Stimulated activated CD4-positive, alpha-beta T cell treated with anti-CD3 and anti-CD28 coated beads, TNF-alpha, amount 100 ng/mL, for 48 hours (primary cell): ENCODE results near the gene NEGR1.

Experiments
- DNase-seq, 3 donors: peaks; one replicate each; pipeline ENCODE4 v3.0.0-alpha.2; 2020; ENCODE audit warnings: low read depth in 3 of 3

NEGR1 gene

GRCh38 chr1:71695821-71696220 is 586.5 kb downstream of the NEGR1 start:
- DNase-seq: no peak

DNA sequence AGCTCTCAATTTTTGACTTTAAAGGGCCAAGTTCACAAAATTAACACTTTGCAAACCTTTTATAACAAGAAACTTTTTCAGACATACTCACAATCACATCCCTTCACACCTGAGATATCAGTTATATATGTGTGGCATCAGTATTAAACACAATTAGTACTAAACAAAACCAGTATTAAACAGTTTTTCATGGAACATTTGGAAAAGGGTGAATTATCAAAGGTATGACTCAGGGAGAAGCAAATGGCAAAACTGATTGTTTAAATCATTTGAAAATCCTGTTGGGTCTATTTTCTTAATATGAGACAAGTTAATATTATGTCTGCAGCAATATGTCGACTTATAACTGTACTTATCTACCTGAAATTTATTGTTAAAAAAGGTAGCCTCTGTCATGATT is 587.3 kb downstream of the NEGR1 start:
- DNase-seq: no peak

DNA sequence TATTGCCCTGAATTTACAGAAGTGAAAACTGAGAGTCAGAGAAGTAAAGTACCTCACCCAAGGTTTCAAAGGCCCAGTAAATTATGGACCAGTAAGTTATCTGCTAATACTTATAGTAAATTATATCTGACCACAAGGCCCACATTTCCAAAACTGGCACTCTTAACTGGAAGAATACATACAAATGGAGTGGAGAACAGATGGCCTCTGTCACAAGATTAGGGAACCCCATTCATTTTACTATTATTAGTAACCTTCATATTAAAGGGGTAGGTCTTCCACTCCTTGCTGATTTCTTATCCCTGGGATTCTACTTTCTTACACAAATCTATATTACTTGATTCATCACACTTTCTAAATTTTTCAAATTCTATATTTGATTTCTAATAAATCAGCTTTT is 588.8 kb downstream of the NEGR1 start:
- DNase-seq: no peak

- DNase-seq: no peak
These were observed 592.7 kb downstream of the NEGR1 start for GRCh38 chr1:71689635-71690034.

GRCh38 chr1:71687376-71687775 is 595.0 kb downstream of the NEGR1 start:
- DNase-seq: no peak

DNA sequence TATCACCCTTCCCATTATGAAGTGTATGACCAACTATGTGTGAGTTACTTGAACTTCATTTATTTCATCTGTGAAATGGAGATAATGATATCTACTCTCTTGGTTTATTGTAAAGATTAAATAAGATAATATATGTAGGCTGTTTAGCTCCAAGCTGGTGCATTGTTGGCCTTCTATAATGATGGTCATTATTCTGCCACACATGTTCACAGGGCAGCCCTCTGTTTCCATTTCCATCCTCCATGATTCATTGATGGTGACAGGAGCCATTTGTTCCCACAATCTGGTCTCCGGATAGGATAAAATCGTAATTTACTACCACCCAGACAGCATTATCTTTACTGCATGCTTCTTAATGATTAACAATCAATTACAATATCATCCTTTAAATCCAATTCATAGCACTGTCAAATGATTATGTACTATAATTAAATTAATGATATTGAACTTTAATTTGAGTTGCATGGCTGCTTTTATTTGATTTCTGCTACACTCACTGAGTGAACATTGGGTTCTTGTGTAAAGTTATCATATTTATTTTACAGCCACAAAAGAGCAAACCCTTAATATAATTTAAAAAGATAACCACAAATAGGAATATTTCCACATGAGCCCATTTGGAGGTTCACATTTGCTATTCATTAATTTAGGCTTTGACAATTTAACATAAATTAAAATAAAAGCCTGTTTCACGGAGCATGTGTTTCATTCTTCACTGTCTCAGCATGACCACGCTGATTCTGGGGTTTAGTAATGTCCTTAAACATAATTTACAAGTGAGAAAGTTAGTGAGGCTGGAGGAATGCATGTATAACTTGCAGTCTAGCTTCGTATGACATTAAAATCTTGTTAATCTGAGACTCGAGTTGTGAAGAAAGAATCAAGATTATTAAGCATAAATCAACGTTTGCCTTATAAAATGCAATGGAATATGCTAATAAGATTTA is 605.1 kb downstream of the NEGR1 start:
- DNase-seq: no peak

DNA sequence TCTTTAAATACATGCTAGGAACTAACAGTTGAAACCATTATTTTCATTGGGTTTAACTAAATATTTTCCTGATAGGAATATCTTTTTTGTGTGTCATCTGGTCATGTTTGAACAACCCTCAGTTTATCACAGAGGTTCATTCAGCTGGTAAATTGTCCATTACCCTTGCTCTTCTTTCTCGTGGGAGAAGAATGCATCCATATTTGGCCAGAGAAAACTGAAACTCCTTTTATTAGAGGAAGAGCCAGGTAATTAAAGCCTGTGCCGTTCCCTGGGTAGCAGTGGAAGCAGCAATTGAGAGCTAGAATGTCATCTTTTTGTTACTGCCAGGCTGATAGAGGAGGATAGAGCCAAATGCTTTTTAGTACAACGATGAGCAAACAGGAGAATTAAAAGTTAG is 614.3 kb downstream of the NEGR1 start:
- DNase-seq: no peak

- no peak for DNase-seq
These were observed 615.1 kb downstream of the NEGR1 start for GRCh38 chr1:71667216-71667615.

DNA sequence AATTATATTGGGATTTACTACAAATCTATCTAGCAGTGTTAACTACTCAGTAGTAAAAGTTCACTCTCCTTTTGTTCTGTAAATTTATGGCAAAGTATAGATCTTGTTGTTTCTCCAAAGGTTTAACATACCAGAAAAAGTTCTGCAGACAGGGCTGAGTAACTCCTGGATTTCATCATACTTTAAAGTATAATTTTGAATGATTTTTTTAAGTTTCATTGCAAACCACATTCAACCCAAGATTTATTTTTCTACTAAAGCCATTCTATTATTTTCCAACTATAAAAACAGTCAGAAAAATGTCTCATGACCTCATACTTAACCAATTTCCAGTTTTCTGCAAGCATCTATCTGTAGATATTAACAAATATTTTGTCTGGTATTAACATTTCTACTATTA is 615.7 kb downstream of the NEGR1 start:
- DNase-seq: no peak

DNA sequence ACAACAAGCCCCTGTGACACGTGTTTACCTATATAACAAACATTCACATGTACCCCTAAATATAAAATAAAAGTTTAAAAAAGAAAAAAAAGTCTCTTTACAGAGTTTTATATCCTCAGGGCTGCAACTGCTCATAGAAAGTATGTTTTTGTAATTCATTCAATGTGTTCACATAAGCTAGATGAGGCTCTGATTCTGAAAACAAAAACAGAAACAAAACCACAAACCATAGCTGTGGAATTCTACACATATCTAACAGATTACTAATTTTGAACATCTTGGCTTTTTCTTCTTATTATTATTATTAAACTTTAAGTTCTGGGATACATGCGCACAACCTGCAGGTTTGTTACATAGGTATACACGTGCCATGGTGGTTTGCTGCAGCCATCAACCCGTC is 621.9 kb downstream of the NEGR1 start:
- DNase-seq: no peak

DNA sequence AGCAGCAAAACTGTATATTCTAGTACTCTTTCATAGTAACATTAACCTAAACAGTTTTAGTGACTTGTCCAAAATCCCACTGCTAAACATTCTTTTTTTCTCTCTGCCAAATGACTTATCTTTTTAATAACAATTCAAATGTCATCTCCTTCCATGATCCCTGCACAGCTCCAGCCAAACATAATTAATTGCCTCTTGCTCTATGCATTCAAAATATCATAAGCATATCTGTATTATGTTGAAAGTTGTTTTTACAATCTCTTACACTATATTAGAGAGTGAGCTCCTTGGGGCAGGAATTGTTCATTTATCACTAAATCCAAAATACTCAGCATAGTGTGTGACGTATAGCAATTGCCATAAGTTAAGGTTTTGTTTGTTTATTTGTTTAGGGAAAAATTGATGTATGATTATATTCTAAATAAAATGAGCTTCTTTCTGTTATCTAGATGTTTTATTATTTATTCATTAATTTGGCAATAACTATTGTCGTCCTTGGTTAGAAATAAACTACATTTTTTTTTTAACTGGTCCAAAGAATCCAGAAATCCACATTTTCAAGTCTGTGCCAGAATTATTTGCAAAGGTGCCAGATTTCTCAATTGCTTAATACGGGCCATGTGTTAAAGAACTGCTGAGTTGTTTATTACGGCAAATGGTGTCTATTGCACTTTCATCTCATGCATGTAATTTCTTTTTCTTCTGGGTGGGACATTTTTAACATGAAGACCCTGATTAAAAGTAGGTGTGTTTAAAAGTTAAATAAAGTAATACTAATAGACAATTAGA is 624.3 kb downstream of the NEGR1 start:
- DNase-seq: no peak

GRCh38 chr1:71656902-71657301 is 625.4 kb downstream of the NEGR1 start:
- DNase-seq: no peak

DNA sequence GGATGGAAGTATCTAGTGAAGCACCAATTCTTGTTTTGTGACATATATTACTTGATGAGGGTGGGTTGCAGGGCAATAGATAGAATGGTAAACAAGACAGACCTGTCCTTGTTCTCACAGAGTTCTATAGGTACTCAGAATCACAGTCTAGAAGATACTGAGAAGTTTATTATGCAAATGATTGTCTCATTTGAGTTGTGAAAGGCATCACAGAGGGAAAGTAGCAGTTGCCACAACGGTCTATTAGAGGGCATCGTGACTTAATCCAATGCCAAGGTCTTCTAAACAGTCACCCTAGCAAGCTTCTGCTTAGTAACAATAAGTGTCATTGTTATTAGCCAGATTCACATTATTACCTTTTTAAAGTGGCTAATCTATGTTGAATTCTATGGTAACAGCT is 626.7 kb downstream of the NEGR1 start:
- DNase-seq: no peak

GRCh38 chr1:71653952-71654351 is 628.4 kb downstream of the NEGR1 start:
- DNase-seq: no peak

DNA sequence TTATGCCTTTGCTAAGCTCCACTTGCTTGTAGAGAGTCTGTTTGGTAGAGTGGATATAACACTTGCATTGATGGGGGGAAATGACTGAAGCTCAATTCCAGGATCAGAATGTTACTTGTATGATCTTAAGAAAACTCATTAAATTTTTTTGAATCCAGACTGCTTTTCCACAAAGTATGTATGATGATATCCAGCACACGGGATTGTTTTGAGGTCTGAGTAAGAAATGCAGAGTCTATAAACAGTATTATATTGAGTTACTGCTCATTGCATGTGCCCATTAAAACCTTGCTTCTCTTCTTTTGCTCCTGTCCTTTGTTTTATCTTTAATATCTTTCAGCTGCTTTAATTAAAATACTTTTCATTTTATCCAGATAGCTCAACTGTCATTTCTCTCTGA is 631.1 kb downstream of the NEGR1 start:
- no peak for DNase-seq

- DNase-seq: no peak
These were observed 632.2 kb downstream of the NEGR1 start for GRCh38 chr1:71650119-71650518.

- DNase-seq: no peak
These were observed 632.7 kb downstream of the NEGR1 start for GRCh38 chr1:71649608-71650007.

DNA sequence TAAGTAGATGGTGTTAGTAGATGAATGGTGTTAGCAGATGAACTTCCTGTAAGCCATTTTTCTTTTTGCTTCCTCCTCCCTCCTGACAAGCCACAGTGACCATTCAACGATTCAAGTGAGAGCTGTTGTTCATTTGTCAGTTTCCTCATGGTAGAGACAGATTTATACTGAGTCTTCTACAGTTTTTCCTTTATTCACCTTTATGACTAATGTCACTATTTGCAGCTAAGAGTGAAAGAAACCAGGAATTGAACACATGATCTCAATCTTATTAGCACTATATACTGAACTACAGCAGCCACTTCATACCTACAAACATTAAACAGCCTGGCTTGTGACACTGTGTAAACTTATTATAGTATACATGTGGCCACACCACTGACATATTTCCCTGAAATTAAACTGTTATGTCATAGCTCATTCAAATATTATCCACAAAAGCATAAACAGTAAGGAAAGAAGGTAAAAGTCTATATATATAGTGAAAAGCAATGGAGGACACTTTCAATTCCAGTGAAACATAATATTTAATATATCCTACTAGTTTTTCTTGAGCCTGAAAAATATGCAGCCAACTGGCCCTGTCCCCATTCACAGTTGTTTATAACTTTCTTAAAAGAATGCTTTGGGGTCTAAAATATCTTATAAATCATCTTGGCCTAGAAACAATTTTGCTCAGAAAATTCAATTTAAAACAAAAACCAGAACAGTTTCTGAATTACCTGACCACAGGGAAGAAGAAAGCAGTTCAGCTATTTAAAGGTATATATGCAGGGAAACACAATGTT is 634.6 kb downstream of the NEGR1 start:
- no peak for DNase-seq

GRCh38 chr1:71645015-71645414 is 637.3 kb downstream of the NEGR1 start:
- DNase-seq: no peak

- DNase-seq: no peak
These were observed 640.4 kb downstream of the NEGR1 start for GRCh38 chr1:71641903-71642302.

DNA sequence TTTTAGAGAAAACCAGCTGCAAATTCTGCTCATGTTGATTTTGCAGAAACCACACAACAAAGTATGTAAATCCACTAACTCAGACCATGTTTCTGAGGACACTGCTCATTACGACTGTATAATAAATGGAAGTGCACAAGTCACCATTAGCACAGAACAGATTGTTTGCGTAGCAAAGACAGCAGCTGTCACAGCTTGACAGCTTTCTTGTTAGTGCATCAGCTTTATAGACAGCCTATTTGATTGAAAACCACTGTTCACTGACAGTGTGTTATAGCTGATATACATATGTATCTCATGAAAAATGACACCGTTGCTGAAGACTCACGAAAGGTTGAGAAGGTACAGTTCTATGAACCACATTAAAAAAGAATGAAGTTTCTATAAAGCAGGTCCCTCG is 641.3 kb downstream of the NEGR1 start:
- no peak for DNase-seq

DNA sequence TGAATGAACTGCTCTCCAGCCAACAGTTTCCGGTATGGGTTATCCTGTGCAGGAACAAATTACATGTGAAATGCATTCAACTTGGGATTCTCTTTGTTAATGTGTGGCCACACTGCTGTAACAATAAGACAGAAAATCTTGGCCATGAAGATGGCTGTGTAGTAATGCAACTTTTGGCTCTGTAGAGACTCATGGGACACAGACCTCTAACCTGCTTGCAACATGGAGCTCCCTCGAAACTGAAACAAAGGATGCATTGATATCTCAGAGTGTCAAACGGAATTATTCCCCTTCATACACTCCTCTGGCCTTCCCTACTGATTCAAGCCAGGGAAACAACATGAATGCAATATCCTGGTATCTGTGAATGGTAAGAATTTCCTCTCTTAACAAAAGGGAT is 642.2 kb downstream of the NEGR1 start:
- no peak for DNase-seq
